Measurements from ENCODE around the gene SPDYE4.

The SPDYE4 gene

GRCh38 chr17:8701221-8701620 lies 57.1 kb downstream of the SPDYE4 start:
- no peaks in the 10 kb centered on the region for H3K36me3 ChIP-seq (ENCODE audit: control insufficient read depth, insufficient read depth, low read length)
- H3K27me3 ChIP-seq (ENCODE audit: control insufficient read depth, insufficient read depth, low read length): no peaks in the 10 kb centered on the region
- TF ChIP-seq CTCF (IDR thresholded peaks at IDR 0.05): no peak
- no peak overlapping the region for H3K4me2 ChIP-seq (ENCODE audit: low read length)
- H3K27ac ChIP-seq: no peak overlapping the region
- no peak overlapping the region for H3K4me3 ChIP-seq (ENCODE audit: low read depth, low read length)
- H3K4me1 ChIP-seq: peaks cover 3% of the 10 kb centered on the region
- no peak overlapping the region for H2AFZ ChIP-seq
- H3K79me2 ChIP-seq: no peaks in the 10 kb centered on the region
- no peak overlapping the region for H3K9ac ChIP-seq
- H3K9me3 ChIP-seq (ENCODE audit: control insufficient read depth, low read length): no peaks in the 10 kb centered on the region

Data from parathyroid adenoma (tissue), 2 donors.